K562 (cell line): Measurements from ENCODE around the gene VEGFC. TPM values are rescaled to one million over a fixed set of nuclear protein-coding genes. Genes with fewer than 3 reads are reported as not detected.

Source experiments
- ARID3B ChIP-seq: fragments of 250-450 bp; sonication (Bioruptor Pico); IDR thresholded peaks from 2 replicates; pipeline ENCODE4 v1.4.0; 2020; ENCODE audit warnings: borderline replicate concordance
- CHD4 ChIP-seq: fragments of 200-600 bp; sonication (generic); IDR thresholded peaks from 3 replicates; pipeline ENCODE4 v1.6.1; 2012; ENCODE audit warnings: low read depth, mild to moderate bottlenecking, mixed read lengths, low read length, inconsistent platforms; ENCODE audit not compliant: insufficient read depth, insufficient replicate concordance, poor library complexity, severe bottlenecking
- GTF2A2 ChIP-seq: IDR thresholded peaks from 2 replicates; pipeline ENCODE4 v1.6.1; 2016; ENCODE audit warnings: mild to moderate bottlenecking, missing genetic modification characterization, missing compliant biosample characterization
- GTF3C2 ChIP-seq: IDR thresholded peaks from 3 replicates; pipeline ENCODE4 v1.6.1; 2011; ENCODE audit warnings: borderline replicate concordance, mild to moderate bottlenecking, moderate library complexity; ENCODE audit not compliant: insufficient read length; ENCODE audit errors: extremely low read depth
- RBFOX2 ChIP-seq: fragments of 200-400 bp; formaldehyde crosslinking; IDR thresholded peaks from 2 replicates; pipeline ENCODE4 v1.6.1; 2017; ENCODE audit warnings: low read depth, mild to moderate bottlenecking, low read length, moderate library complexity
- SRSF7 ChIP-seq: fragments of 200-400 bp; formaldehyde crosslinking; optimal IDR thresholded peaks from 2 replicates; pipeline ENCODE3; 2017; ENCODE audit warnings: mild to moderate bottlenecking, low read depth, low read length
- TAF15 ChIP-seq: fragments of 200-400 bp; formaldehyde crosslinking; IDR thresholded peaks from 2 replicates; pipeline ENCODE4 v1.6.1; 2017; ENCODE audit warnings: mild to moderate bottlenecking, low read depth, low read length, moderate library complexity
- THRB ChIP-seq: fragments of 450-650 bp; formaldehyde crosslinking; conservative IDR thresholded peaks from 2 replicates; pipeline ENCODE4 v1.4.0; 2022; ENCODE audit warnings: mild to moderate bottlenecking, missing genetic modification characterization
- YBX1 ChIP-seq: fragments of 450-650 bp; IDR thresholded peaks from 2 replicates; pipeline ENCODE4 v1.7.1; 2016; ENCODE audit warnings: mild to moderate bottlenecking
- ZBTB11 ChIP-seq, 3 experiments: fragments of 200-800 bp in 1 of 3; fragments of 250-450 bp in 1 of 3; fragments of 450-650 bp in 1 of 3; sonication (Bioruptor Pico) in 1 of 3; sonication (Bioruptor generic) in 1 of 3; formaldehyde crosslinking in 1 of 3; IDR thresholded peaks; 2 replicates each; pipeline versions ENCODE4 v1.6.1 to v1.8.0; 2016 to 2022; ENCODE audit warnings: mild to moderate bottlenecking in 2 of 3, missing genetic modification characterization in 2 of 3, missing compliant biosample characterization in 1 of 3, moderate library complexity in 1 of 3
- polyA plus RNA-seq, 8 experiments: library from polyadenylated mRNA; depleted of rRNA in 4 of 8; stranded (reverse) in 5 of 8; unstranded in 3 of 8; fragments of >200 nt; fragmentation: Nextera tagmentation in 2 of 8; fragmentation: Illumina TruSeq in 1 of 8; extraction: Ambion mirVana in 2 of 8; extraction: Trizol in 1 of 8; gene quantifications; 2 replicates each; pipeline versions ENCODE4 v1.2.1 to v1.2.3, GENCODE V29; 2011 to 2014; ENCODE audit warnings: inconsistent platforms in 1 of 8, missing spikeins in 1 of 8
- total RNA-seq, 7 experiments: library from RNA; depleted of rRNA in 6 of 7; stranded (reverse); fragments of >200 nt in 6 of 7; fragmentation: Illumina TruSeq in 2 of 7; extraction: Trizol in 2 of 7; gene quantifications; 2 replicates each; pipeline versions ENCODE4 v1.2.1 to v1.2.3, GENCODE V29; 2011 to 2021; ENCODE audit warnings: low replicate concordance in 1 of 7

The VEGFC gene
- total and polyA plus RNA-seq, 9 of the 15 experiments (the other 6 are each of a cell fraction or from before 2014, with no cell fraction given): not detected

GRCh38 chr4:176792326-176793059 lies at the start of gene VEGFC (continued):
- TF ChIP-seq ARID3B (CRISPR knock-in tag) (no peak), YBX1 (no peak), THRB (CRISPR knock-in tag) (no peak), GTF2A2 (tag) (no peak), CHD4 (no peak), ZBTB11 (CRISPR knock-in tag; IDR thresholded peaks at IDR 0.05) (no peak), RBFOX2 (no peak), SRSF7 (no peak), TAF15 (no peak), GTF3C2 (no peak)
